Activated B cell treated with CpG ODN at 0.5 μM for 24 hours (primary cell): Measurements from ENCODE around the gene PRRC2B. TPM values are rescaled to one million over a fixed set of nuclear protein-coding genes. Genes with fewer than 3 reads are reported as not detected.

ENCODE experiments used
- ATAC-seq: fragments of 200-7000 bp; cut with Tn5 transposase; one replicate; pipeline ENCODE4 v1.10.0; 2021; ENCODE audit warnings: low read depth, mild to moderate bottlenecking, moderate library complexity
- CTCF ChIA-PET: fragments of 350-600 bp; sonication (Branson Sonifier 250); formaldehyde crosslinking; loops from one replicate; lab custom pipeline; 2021; ENCODE audit warnings: antibody characterized with exemption; lab: Charles Lee
- POLR2A ChIA-PET: fragments of 350-600 bp; sonication (Branson Sonifier 250); formaldehyde crosslinking; loops from one replicate; lab custom pipeline; 2021; ENCODE audit warnings: antibody characterized with exemption; lab: Charles Lee
- DNase-seq: peaks from one replicate; pipeline ENCODE4 v3.0.0; 2022
- H3K27ac Mint-ChIP-seq: one replicate; pipeline ENCODE4 v1.8.0; 2020; ENCODE audit warnings: mixed read lengths
- H3K27me3 Mint-ChIP-seq: one replicate; pipeline ENCODE4 v1.8.0; 2021; ENCODE audit warnings: mixed read lengths
- H3K36me3 Mint-ChIP-seq: one replicate; pipeline ENCODE4 v1.8.0; 2021; ENCODE audit warnings: low read depth, mixed read lengths
- H3K4me1 Mint-ChIP-seq: one replicate; pipeline ENCODE4 v1.8.0; 2021; ENCODE audit warnings: mixed read lengths
- H3K4me3 Mint-ChIP-seq: one replicate; pipeline ENCODE4 v1.8.0; 2020; ENCODE audit warnings: mild to moderate bottlenecking, mixed read lengths
- H3K9me3 Mint-ChIP-seq: one replicate; pipeline ENCODE4 v1.8.0; 2020; ENCODE audit warnings: mixed read lengths
- intact Hi-C: fragments of 100-400 bp; cut with micrococcal nuclease; formaldehyde crosslinking; loops from one replicate; pipeline ENCODE4 v1.15.1; 2024
- total RNA-seq: library from RNA; stranded (reverse); gene quantifications from 2 replicates; pipeline ENCODE4 v1.2.3, GENCODE V29; 2022
- TF ChIP-seq, protein P1 (sequence below): fragments of 200-600 bp; IDR thresholded peaks from one replicate; pipeline ENCODE4 v1.8.0; 2022; ENCODE audit warnings: antibody characterized with exemption, mild to moderate bottlenecking

PRRC2B gene
- total RNA-seq, 1 donor from 2014 or later, result 206 TPM

DNA sequence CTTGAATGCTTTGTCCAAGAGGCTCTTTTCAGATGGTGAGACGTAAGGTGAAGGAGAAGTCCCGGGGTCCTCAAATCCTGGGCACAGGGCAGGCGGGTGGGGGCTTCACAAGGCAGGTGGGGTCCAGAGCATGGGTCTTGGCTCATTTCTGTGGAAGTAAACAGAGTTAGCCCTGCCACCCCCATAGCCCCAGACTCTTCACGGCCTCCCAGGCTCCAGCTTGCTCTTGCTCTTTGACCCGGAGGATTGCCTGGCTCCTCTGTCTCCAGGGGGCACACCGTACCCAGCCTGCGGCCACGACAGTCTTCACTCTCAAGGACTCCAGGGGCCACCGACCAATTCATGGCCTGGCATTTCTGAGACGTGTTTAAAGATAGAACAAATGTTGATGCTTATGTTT is 80.0 kb downstream of the PRRC2B start:
- DNase-seq (no peak), ATAC-seq (no peak)
- intact Hi-C loops, result no loop called here
- Mint-ChIP-seq H3K27me3 (no peaks in the 10 kb centered on the region), H3K9me3 (no peaks in the 10 kb centered on the region), H3K27ac (no peak overlapping the region), H3K4me3 (no peak overlapping the region), H3K4me1 (no peaks in the 10 kb centered on the region), H3K36me3 (peaks cover 92% of the 10 kb centered on the region)
- TF ChIP-seq, protein P1, sequence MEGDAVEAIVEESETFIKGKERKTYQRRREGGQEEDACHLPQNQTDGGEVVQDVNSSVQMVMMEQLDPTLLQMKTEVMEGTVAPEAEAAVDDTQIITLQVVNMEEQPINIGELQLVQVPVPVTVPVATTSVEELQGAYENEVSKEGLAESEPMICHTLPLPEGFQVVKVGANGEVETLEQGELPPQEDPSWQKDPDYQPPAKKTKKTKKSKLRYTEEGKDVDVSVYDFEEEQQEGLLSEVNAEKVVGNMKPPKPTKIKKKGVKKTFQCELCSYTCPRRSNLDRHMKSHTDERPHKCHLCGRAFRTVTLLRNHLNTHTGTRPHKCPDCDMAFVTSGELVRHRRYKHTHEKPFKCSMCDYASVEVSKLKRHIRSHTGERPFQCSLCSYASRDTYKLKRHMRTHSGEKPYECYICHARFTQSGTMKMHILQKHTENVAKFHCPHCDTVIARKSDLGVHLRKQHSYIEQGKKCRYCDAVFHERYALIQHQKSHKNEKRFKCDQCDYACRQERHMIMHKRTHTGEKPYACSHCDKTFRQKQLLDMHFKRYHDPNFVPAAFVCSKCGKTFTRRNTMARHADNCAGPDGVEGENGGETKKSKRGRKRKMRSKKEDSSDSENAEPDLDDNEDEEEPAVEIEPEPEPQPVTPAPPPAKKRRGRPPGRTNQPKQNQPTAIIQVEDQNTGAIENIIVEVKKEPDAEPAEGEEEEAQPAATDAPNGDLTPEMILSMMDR, result no peak
- ChIA-PET POLR2A (no interaction called here), CTCF (interaction anchor here (1.0 to 1.3 kb wide), 2 partner anchors 138 to 203 kb away, joined by 3 read pairs; no protein-coding TSS in a partner anchor)

DNA sequence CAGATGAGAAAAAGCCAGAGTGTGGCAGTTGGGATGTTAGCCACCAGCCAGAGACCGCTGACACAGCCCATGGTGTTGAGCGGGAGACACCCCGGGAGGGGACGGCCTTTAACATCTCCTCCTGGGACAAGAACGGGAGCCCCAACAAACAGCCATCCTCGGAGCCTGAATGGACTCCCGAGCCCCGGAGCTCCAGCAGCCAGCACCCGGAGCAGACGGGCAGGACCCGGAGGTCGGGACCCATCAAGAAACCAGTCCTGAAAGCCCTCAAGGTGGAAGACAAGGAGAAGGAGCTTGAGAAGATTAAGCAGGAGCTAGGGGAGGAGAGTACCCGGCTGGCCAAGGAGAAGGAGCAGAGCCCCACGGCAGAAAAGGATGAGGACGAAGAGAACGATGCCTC is 80.8 kb downstream of the PRRC2B start:
- Mint-ChIP-seq H3K9me3 (no peaks in the 10 kb centered on the region), H3K27me3 (no peaks in the 10 kb centered on the region), H3K36me3 (peaks cover 94% of the 10 kb centered on the region), H3K27ac (no peak overlapping the region), H3K4me1 (no peaks in the 10 kb centered on the region), H3K4me3 (no peak overlapping the region)
- CTCF ChIA-PET, result interaction anchor here (1.0 to 1.3 kb wide), 2 partner anchors 138 to 202 kb away, joined by 3 read pairs; no protein-coding TSS in a partner anchor
- ATAC-seq (no peak), DNase-seq (no peak)
- POLR2A ChIA-PET, result no interaction called here
- intact Hi-C loops, result loop anchor here (5.0 kb wide), 1 partner anchor 32 kb away; no protein-coding TSS in a partner anchor
- TF ChIP-seq, protein P1, result no peak

DNA sequence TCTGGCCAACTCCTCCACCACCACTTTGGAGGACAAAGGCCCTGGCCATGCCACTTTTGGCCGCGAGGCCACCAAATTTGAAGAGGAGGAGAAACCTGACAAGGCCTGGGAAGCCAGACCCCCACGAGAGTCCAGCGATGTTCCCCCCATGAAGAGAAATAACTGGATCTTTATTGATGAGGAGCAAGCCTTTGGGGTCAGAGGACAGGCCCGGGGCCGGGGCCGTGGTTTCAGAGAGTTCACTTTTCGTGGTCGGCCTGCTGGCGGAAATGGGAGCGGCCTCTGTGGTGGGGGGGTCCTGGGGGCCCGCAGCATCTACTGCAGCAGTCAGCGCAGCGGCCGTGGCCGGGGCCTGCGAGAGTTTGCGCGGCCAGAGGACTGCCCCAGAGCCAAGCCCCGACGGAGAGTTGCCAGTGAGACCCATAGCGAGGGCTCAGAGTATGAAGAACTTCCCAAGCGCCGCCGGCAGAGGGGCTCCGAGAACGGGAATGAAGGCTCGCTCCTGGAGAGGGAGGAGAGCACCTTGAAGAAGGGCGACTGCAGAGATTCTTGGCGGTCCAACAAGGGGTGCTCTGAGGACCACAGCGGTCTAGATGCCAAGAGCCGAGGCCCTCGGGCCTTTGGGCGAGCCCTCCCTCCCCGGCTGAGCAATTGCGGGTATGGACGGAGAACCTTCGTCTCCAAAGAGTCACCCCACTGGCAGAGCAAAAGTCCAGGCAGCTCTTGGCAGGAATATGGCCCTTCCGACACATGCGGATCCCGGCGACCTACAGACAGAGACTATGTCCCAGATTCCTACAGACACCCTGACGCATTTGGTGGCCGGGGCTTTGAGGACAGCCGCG is 81.4 kb downstream of the PRRC2B start:
- Mint-ChIP-seq H3K4me3 (no peak overlapping the region), H3K36me3 (peaks cover 93% of the 10 kb centered on the region), H3K4me1 (no peaks in the 10 kb centered on the region), H3K27me3 (no peaks in the 10 kb centered on the region), H3K9me3 (no peaks in the 10 kb centered on the region), H3K27ac (no peak overlapping the region)
- POLR2A ChIA-PET, result no interaction called here
- ATAC-seq (no peak), DNase-seq (no peak)
- TF ChIP-seq, protein P1, result no peak
- intact Hi-C loops, result loop anchor here (5.0 kb wide), 1 partner anchor 33 kb away; no protein-coding TSS in a partner anchor
- CTCF ChIA-PET, result interaction anchor here (0.9 kb wide), 1 partner anchor 125 kb away, joined by 3 read pairs; no protein-coding TSS in a partner anchor

DNA sequence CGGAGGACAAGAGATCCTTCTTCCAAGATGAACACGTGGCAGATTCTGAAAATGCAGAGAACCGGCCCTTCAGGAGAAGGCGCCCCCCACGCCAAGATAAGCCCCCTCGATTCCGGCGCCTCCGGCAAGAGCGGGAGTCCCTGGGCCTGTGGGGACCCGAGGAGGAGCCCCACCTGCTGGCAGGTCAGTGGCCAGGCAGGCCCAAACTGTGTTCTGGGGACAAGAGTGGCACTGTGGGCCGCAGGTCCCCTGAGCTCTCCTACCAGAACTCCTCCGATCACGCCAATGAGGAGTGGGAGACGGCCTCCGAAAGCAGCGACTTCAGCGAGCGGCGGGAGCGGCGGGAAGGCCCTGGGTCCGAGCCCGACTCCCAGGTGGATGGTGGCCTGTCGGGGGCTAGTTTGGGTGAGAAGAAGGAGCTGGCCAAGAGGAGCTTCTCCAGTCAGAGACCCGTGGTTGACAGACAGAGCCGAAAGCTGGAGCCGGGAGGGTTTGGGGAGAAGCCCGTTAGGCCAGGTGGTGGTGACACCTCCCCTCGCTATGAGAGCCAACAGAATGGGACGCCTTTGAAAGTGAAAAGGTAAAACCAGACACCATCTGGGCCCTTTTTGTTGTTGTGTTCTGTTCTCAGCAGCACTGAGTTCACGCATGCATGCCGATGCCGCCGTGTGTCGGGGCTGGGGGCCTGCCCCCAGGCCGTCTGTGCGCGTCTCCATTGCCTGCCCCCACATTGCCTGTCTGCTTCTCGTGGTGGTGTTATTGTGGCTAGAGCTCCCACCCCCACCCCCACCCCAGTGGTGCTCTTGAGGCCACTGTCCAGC is 82.3 kb downstream of the PRRC2B start:
- H3K4me3 Mint-ChIP-seq, result no peak overlapping the region
- intact Hi-C loops, result loop anchor here (5.0 kb wide), 1 partner anchor 34 kb away; no protein-coding TSS in a partner anchor
- H3K27ac Mint-ChIP-seq, result no peak overlapping the region
- peaks cover 88% of the 10 kb centered on the region for H3K36me3 Mint-ChIP-seq
- ATAC-seq, result no peak
- H3K9me3 Mint-ChIP-seq, result no peaks in the 10 kb centered on the region
- H3K4me1 Mint-ChIP-seq, result no peaks in the 10 kb centered on the region
- ChIA-PET CTCF (interaction anchor here (0.9 kb wide), 1 partner anchor 126 kb away, joined by 3 read pairs; no protein-coding TSS in a partner anchor), POLR2A (no interaction called here)
- TF ChIP-seq, protein P1, result no peak
- H3K27me3 Mint-ChIP-seq, result no peaks in the 10 kb centered on the region
- DNase-seq, result no peak
